Muscle of leg (tissue), 11 donors: Measurements from ENCODE around the gene RASGRF1. TPM values are rescaled to one million over a fixed set of nuclear protein-coding genes. Genes with fewer than 3 reads are reported as not detected.
A peak's percentile ranks its signal among the peaks of the same experiment; 100 is the strongest.

ENCODE experiments used
- DNase-seq: peaks from one replicate; pipeline ENCODE4 v3.0.0; 2013
- H3K27ac ChIP-seq: one replicate; pipeline ENCODE4 v1.5.1; 2013; ENCODE audit warnings: mild to moderate bottlenecking, low read length, control low read depth
- H3K27me3 ChIP-seq: one replicate; pipeline ENCODE4 v1.6.1; 2013; ENCODE audit warnings: low read length; ENCODE audit not compliant: control insufficient read depth, insufficient read depth
- H3K36me3 ChIP-seq: one replicate; pipeline ENCODE4 v1.6.1; 2013; ENCODE audit warnings: low read length; ENCODE audit not compliant: control insufficient read depth, insufficient read depth
- H3K4me1 ChIP-seq: one replicate; pipeline ENCODE4 v1.6.1; 2013; ENCODE audit warnings: low read length; ENCODE audit not compliant: control insufficient read depth, insufficient read depth
- H3K4me3 ChIP-seq: one replicate; pipeline ENCODE4 v1.5.1; 2013; ENCODE audit warnings: low read length, control low read depth
- H3K9me3 ChIP-seq: replicated peaks from 2 replicates; pipeline ENCODE4 v1.6.1; 2013; ENCODE audit warnings: low read depth, low read length; ENCODE audit not compliant: control insufficient read depth
- WGBS: methylation state at CpG from one replicate; pipeline ENCODE4 v1.1.5; 2013; ENCODE audit warnings: missing lambda C conversion rate; ENCODE audit not compliant: insufficient coverage; 5-methylcytosine and 5-hydroxymethylcytosine counted together
- polyA plus RNA-seq, 8 donors: library from polyadenylated mRNA; unstranded; fragments of 120-200 nt; gene quantifications; one replicate each; pipeline versions ENCODE4 v1.2.1 to v1.2.3, GENCODE V29; 2013; ENCODE audit warnings: inconsistent platforms in 1 of 8, low replicate concordance in 1 of 8; ENCODE audit not compliant: insufficient read length in 8 of 8, insufficient read depth in 1 of 8
- total RNA-seq: library from RNA; stranded (reverse); fragments of 120-200 nt; gene quantifications from one replicate; pipeline ENCODE4 v1.2.4, GENCODE V29; 2013

RASGRF1 gene
- total and polyA plus RNA-seq, 9 donors = 0.08 to 0.93 (median 0.16) TPM

DNA sequence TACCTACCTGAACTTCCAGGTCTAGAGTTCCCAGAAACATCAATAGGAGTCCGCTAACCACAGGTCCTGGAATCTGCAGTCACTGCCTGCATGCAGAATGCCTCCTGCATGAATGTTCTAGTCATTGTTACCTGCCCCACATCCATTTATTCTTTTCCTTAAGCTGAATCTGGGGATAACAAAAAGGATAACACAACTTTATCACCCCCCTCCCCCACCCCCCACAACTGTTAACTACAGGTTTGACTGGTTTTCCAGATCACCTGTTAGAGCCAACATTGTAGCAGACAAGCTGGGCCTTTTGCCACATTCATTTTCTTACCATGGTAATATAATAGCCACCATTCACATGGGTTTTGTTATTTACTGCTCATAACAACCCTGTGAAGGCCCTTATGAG, 141.1 kb downstream of the RASGRF1 start:
- DNase-seq = no peak
- Histone ChIP-seq H3K36me3 (no peaks in the 10 kb centered on the region), H3K27me3 (peaks cover 6% of the 10 kb centered on the region), H3K27ac (no peak overlapping the region), H3K4me3 (no peak overlapping the region), H3K9me3 (no peaks in the 10 kb centered on the region), H3K4me1 (peaks cover 14% of the 10 kb centered on the region)
- WGBS = 0% methylated on average over 1 of the region's 1 CpG

DNA sequence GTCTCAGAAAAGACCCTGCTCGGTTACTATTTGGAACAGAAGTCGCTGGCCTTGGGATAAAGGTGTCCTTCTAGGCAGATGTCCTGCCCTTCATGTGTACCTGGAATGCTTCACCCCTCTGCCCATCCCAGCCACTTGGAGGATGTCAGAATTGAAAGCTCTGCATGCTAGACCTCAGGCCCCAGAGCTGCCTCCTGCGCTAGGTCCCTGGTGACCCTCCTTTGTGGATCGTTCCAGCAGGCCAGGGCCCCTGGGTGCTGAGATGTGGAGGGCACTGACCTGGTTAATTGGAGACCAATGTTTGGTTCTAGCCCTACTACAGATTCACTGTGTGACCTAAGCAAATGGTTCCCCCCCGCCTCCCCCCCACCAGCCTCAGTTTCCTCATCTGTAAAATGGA, 143.1 kb downstream of the RASGRF1 start:
- no peak overlapping the region for H3K27ac ChIP-seq
- H3K4me3 ChIP-seq = no peak overlapping the region
- 77% methylated on average over 3 of the region's 5 CpGs for WGBS
- H3K36me3 ChIP-seq = no peaks in the 10 kb centered on the region
- peaks cover 22% of the 10 kb centered on the region for H3K4me1 ChIP-seq
- no peak for DNase-seq
- H3K9me3 ChIP-seq = no peaks in the 10 kb centered on the region
- peaks cover 17% of the 10 kb centered on the region for H3K27me3 ChIP-seq

DNA sequence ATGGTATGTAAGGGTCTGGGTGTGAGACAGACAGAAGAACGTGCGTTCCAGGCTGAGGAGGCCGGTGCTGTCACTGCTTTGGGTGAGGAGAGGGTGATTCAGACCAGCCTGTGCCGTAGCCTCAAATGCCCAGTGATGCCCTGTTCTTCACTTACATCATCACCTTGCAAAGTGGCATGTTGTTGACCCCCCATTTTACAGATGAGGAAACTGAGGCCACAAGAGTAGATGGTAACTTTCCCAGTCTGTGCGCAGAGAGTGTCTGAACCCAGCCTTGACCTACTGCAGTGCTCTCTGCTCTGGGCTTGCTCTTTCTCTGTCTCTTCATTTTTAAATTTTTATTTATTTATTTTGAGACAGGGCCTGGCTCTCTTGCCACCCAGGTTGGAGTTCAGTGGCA, 144.1 kb downstream of the RASGRF1 start:
- Histone ChIP-seq H3K4me3 (no peak overlapping the region), H3K4me1 (peaks cover 21% of the 10 kb centered on the region), H3K27ac (no peak overlapping the region), H3K9me3 (no peaks in the 10 kb centered on the region), H3K36me3 (no peaks in the 10 kb centered on the region), H3K27me3 (peaks cover 17% of the 10 kb centered on the region)
- WGBS = 100% methylated on average over 1 of the region's 5 CpGs
- DNase-seq = no peak

GRCh38 chr15:78944669-78945407, 145.7 kb downstream of the RASGRF1 start, which contains the start of gene CTSH:
Gene CTSH (minus strand): TSS chr15:78945046. CDS start chr15:78944981, 65 bp downstream.
- WGBS = under 1% methylated on average over 67 of the region's 71 CpGs
- peak within 1 kb of the TSS; percentile 20 for H3K27ac ChIP-seq
- H3K27me3 ChIP-seq = peaks cover 17% of the 10 kb centered on the region
- DNase-seq = peak; percentile 61
- no peaks in the 10 kb centered on the region for H3K36me3 ChIP-seq
- no peaks in the 10 kb centered on the region for H3K9me3 ChIP-seq
- H3K4me1 ChIP-seq = peaks cover 14% of the 10 kb centered on the region
- peak within 1 kb of the TSS; percentile 49 for H3K4me3 ChIP-seq

DNA sequence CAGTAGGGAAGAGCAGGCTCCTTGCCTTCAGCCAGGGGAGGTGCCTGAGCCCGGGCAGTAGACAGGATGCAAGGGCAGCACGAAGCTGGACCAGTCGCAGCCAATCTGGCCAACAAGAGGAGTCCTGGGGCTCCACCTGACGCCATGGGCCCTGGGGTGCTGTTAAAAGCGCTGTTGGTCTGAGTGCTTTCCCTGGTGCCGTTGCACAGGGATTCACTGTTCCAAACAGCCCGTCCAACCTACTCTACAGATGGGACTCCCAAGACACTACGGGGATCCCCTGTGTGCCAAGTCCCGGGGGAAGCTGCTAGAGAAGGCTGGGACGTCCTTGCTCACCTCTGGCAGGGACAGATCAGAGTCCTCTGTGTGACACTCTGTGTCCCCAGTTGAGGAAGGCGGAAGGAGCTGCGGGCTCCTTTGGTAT, 146.4 kb downstream of the RASGRF1 start:
- no peak for DNase-seq
- WGBS = 26% methylated on average over 12 of the region's 12 CpGs
- no peaks in the 10 kb centered on the region for H3K36me3 ChIP-seq
- peaks cover 17% of the 10 kb centered on the region for H3K27me3 ChIP-seq
- H3K27ac ChIP-seq = peak overlapping the region; percentile 20
- no peaks in the 10 kb centered on the region for H3K9me3 ChIP-seq
- H3K4me1 ChIP-seq = peaks cover 14% of the 10 kb centered on the region
- H3K4me3 ChIP-seq = peak overlapping the region; percentile 49

- H3K36me3 ChIP-seq = no peaks in the 10 kb centered on the region
- WGBS = 55% methylated on average over 2 of the region's 7 CpGs
- H3K4me1 ChIP-seq = peaks cover 14% of the 10 kb centered on the region
- H3K27me3 ChIP-seq = peaks cover 17% of the 10 kb centered on the region
- H3K27ac ChIP-seq = peak overlapping the region; percentile 20
- H3K4me3 ChIP-seq = peak overlapping the region; percentile 49
- H3K9me3 ChIP-seq = no peaks in the 10 kb centered on the region
- DNase-seq = no peak
These were observed 146.9 kb downstream of the RASGRF1 start for GRCh38 chr15:78943692-78944091.

- 33% methylated on average over 1 of the region's 4 CpGs for WGBS
- DNase-seq = no peak
- no peaks in the 10 kb centered on the region for H3K9me3 ChIP-seq
- no peak overlapping the region for H3K4me3 ChIP-seq
- H3K4me1 ChIP-seq = peaks cover 14% of the 10 kb centered on the region
- H3K27me3 ChIP-seq = peaks cover 17% of the 10 kb centered on the region
- H3K36me3 ChIP-seq = no peaks in the 10 kb centered on the region
- H3K27ac ChIP-seq = no peak overlapping the region
These were observed 147.8 kb downstream of the RASGRF1 start for GRCh38 chr15:78942741-78943140.

DNA sequence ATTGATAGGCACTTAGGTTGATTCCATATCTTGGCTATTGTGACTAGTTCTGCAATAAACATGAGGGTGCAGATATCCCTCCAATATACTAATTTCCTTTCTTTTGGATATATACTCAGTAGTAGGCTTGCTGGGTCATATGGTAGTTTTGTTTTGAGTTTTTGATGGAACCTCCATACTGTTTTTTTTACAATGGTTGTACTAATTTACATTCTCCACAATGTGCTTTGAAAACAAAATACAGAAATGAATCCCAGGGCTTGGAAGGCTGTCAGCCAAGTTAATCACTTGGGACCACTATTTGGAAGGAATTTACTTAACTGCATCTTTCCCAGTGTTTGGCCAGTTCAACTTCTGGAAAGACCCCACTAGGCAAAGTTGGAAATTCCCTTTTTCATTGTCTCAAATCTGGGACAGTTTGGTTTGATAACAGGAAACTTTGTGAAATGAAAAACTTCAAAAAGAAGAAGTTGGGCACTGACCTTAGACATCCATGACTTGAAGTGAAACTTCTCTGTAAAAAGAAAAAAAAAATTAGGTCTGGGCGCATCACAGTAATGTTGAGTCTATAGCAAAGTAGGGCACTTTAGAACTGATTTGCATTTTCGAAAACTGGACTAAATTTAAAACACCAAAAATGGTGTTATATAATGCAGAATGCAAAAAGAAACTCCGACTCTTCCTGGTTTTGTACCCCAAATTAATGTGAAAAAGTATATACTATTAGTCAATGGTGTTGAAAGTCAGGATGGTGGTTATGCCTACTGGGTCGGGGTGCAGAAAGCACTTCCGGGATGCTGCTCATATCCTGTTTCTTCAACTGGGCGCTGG, 151.7 kb downstream of the RASGRF1 start:
- Histone ChIP-seq H3K36me3 (no peaks in the 10 kb centered on the region), H3K27ac (no peak overlapping the region), H3K9me3 (no peaks in the 10 kb centered on the region), H3K27me3 (peaks cover 9% of the 10 kb centered on the region), H3K4me3 (no peak overlapping the region), H3K4me1 (peaks cover 19% of the 10 kb centered on the region)
- 63% methylated on average over 2 of the region's 6 CpGs for WGBS
- DNase-seq = no peak

DNA sequence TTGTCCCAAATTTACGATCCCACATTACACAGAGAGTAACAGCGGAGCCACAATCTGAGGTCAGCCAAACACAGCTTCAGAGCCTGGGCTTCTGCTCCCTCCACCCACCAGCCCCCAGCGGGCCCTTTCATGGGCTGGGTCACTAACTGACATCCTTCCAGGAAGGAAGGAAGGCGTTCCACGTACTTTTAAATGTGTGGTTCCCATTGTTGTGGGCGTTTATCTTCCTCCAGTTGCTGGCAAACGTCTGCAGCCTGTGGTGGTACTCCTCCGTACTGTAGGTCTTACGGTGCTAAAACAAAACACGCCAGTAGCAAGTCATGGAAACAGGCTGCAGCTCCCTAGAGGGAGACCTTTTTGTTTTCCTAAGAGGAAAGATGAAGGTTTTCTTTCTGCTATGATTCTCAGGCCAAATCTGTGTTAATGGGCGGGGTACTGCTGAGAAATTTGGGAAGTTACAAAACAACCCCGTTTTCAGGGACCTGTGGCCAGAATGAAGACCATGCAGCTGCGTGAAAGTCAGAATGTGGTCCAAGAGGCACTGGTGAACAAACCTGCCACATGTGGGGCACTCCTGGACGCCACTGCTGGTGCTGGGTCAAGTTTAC, 153.3 kb downstream of the RASGRF1 start:
- Histone ChIP-seq H3K9me3 (no peaks in the 10 kb centered on the region), H3K36me3 (no peaks in the 10 kb centered on the region), H3K27me3 (peaks cover 6% of the 10 kb centered on the region), H3K4me3 (no peak overlapping the region), H3K4me1 (peaks cover 31% of the 10 kb centered on the region), H3K27ac (peak overlapping the region; percentile 25)
- whole genome bisulfite sequencing = 23% methylated on average over 11 of the region's 14 CpGs
- peak; percentile 65 for DNase-seq

DNA sequence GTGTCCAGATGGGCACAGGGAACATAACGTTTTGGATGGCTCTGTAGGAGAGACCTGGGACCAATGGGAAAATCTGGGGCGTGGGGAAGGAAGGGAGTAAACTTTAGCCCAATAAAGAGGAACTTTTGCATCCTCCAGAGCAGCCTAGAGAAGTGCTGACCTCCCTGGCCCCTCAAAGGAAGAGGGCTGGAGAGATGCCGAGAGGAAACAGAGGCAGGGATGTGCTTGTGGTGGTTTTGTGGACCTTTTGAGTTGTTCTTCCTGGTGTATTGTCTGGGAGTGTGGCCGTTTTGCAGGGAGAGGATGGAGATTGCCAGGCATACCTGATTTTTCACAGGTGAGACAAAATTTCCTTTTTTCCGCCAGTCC, 155.9 kb downstream of the RASGRF1 start:
- peaks cover 46% of the 10 kb centered on the region for H3K4me1 ChIP-seq
- peak overlapping the region; percentile 70 for H3K27ac ChIP-seq
- no peak overlapping the region for H3K4me3 ChIP-seq
- no peaks in the 10 kb centered on the region for H3K9me3 ChIP-seq
- DNase-seq = no peak
- peaks cover 6% of the 10 kb centered on the region for H3K27me3 ChIP-seq
- WGBS = 36% methylated on average over 3 of the region's 5 CpGs
- H3K36me3 ChIP-seq = no peaks in the 10 kb centered on the region
